K562 (cell line): ENCODE data around the gene DYNLT2B. TPM values are rescaled to one million over a fixed set of nuclear protein-coding genes. Genes with fewer than 3 reads are reported as not detected.
A peak's percentile ranks its signal among the peaks of the same experiment; 100 is the strongest.

Source experiments
- CAMTA2 ChIP-seq: fragments of 250-450 bp; sonication (Bioruptor Pico); conservative IDR thresholded peaks from 2 replicates; pipeline ENCODE4 v1.5.1; 2022
- CBFA2T2 ChIP-seq: fragments of 450-650 bp; conservative IDR thresholded peaks from 2 replicates; pipeline ENCODE4 v1.6.1; 2017; ENCODE audit warnings: mild to moderate bottlenecking
- CBX3 ChIP-seq, 2 experiments: IDR thresholded peaks; 1 replicate in 1 of 2; 2 replicates in 1 of 2; pipeline ENCODE4 v1.6.1; 2012; ENCODE audit warnings: inconsistent platforms in 2 of 2, low read length in 2 of 2, borderline replicate concordance in 1 of 2, control low read depth in 1 of 2
- ELF4 ChIP-seq: fragments of 450-650 bp; formaldehyde crosslinking; IDR thresholded peaks from 2 replicates; pipeline ENCODE4 v1.4.0; 2022; ENCODE audit warnings: missing genetic modification characterization
- ETV5 ChIP-seq: sonication (generic); formaldehyde crosslinking; IDR thresholded peaks from 2 replicates; pipeline ENCODE4 v1.4.0; 2020; ENCODE audit warnings: low read depth, mild to moderate bottlenecking, missing genetic modification reagents
- FIP1L1 ChIP-seq: fragments of 200-400 bp; formaldehyde crosslinking; IDR thresholded peaks from 2 replicates; pipeline ENCODE4 v1.6.1; 2018; ENCODE audit warnings: mild to moderate bottlenecking, low read depth, low read length; ENCODE audit not compliant: poor library complexity, severe bottlenecking
- FOS ChIP-seq: IDR thresholded peaks from 3 replicates; pipeline ENCODE4 v1.6.1; 2011; ENCODE audit not compliant: insufficient read length; ENCODE audit errors: extremely low read depth
- GABPA ChIP-seq: fragments of 200-800 bp; sonication (Bioruptor generic); conservative IDR thresholded peaks from 2 replicates; pipeline ENCODE4 v1.6.1; 2016; ENCODE audit warnings: low read depth, missing genetic modification characterization, missing compliant biosample characterization
- GABPB2 ChIP-seq: fragments of 250-450 bp; sonication (Bioruptor Pico); conservative IDR thresholded peaks from 2 replicates; pipeline ENCODE4 v1.5.1; 2021; ENCODE audit warnings: mild to moderate bottlenecking
- GATAD2A ChIP-seq: fragments of 450-650 bp; IDR thresholded peaks from 2 replicates; pipeline ENCODE4 v1.6.1; 2017
- MAFF ChIP-seq: IDR thresholded peaks from 2 replicates; pipeline ENCODE4 v1.6.1; 2012; ENCODE audit warnings: low read length, improper control_type of control experiment
- NUFIP1 ChIP-seq: fragments of 450-650 bp; IDR thresholded peaks from 2 replicates; pipeline ENCODE4 v1.6.1; 2018; ENCODE audit not compliant: partially characterized antibody
- POLR2H ChIP-seq: IDR thresholded peaks from 2 replicates; pipeline ENCODE4 v1.6.1; 2016; ENCODE audit warnings: missing genetic modification characterization, low read depth, mild to moderate bottlenecking, control low read depth, missing compliant biosample characterization, moderate library complexity
- RBBP5 ChIP-seq: fragments of 200-600 bp; sonication (generic); IDR thresholded peaks from 2 replicates; pipeline ENCODE4 v1.6.1; 2012; ENCODE audit warnings: borderline replicate concordance, mild to moderate bottlenecking, low read length, control low read depth, inconsistent platforms; ENCODE audit not compliant: insufficient read depth, poor library complexity, severe bottlenecking
- RCOR1 ChIP-seq, 2 experiments: IDR thresholded peaks; 2 replicates each; pipeline ENCODE4 v1.6.1; 2012; ENCODE audit warnings: low read depth in 2 of 2, low read length in 2 of 2, borderline replicate concordance in 1 of 2, improper control_type of control experiment in 1 of 2
- RNF2 ChIP-seq: sonication (generic); IDR thresholded peaks from 2 replicates; pipeline ENCODE4 v1.6.1; 2016
- SFPQ ChIP-seq: fragments of 200-400 bp; formaldehyde crosslinking; IDR thresholded peaks from 2 replicates; pipeline ENCODE4 v1.6.1; 2017; ENCODE audit warnings: mild to moderate bottlenecking, low read depth, low read length, moderate library complexity
- YY1 ChIP-seq, 3 experiments: IDR thresholded peaks; 2 replicates each; pipeline ENCODE4 v1.6.1; 2011; ENCODE audit warnings: low read length in 2 of 3, mild to moderate bottlenecking in 2 of 3, moderate library complexity in 2 of 3, borderline replicate concordance in 1 of 3, control low read depth in 1 of 3, low read depth in 1 of 3; ENCODE audit not compliant: insufficient read depth in 3 of 3, insufficient replicate concordance in 2 of 3, control insufficient read depth in 1 of 3, insufficient read length in 1 of 3; ENCODE audit errors: extremely low read depth in 1 of 3
- ZEB2 ChIP-seq: fragments of 450-650 bp; IDR thresholded peaks from 2 replicates; pipeline ENCODE4 v1.6.1; 2016
- ZMIZ1 ChIP-seq, 2 experiments: fragments of 150-350 bp in 1 of 2; IDR thresholded peaks; 2 replicates each; pipeline ENCODE4 v1.6.1; 2012 to 2016; ENCODE audit warnings: low read depth in 2 of 2, low read length in 2 of 2, mild to moderate bottlenecking in 1 of 2, moderate library complexity in 1 of 2
- ZNF143 ChIP-seq: sonication (generic); formaldehyde crosslinking; IDR thresholded peaks from 2 replicates; pipeline ENCODE4 v1.9.0; 2022; ENCODE audit warnings: mild to moderate bottlenecking, missing genetic modification reagents
- ZNF282 ChIP-seq: sonication (generic); formaldehyde crosslinking; IDR thresholded peaks from 2 replicates; pipeline ENCODE4 v1.8.1; 2023; ENCODE audit warnings: missing genetic modification reagents
- ZNF316 ChIP-seq: fragments of 450-650 bp; IDR thresholded peaks from 2 replicates; pipeline ENCODE4 v1.6.1; 2016
- ZNF589 ChIP-seq: fragments of 200-800 bp; sonication (Bioruptor generic); IDR thresholded peaks from 2 replicates; pipeline ENCODE4 v1.6.1; 2016; ENCODE audit warnings: low read depth, missing genetic modification characterization, missing compliant biosample characterization
- polyA plus RNA-seq, 8 experiments: library from polyadenylated mRNA; depleted of rRNA in 4 of 8; stranded (reverse) in 5 of 8; unstranded in 3 of 8; fragments of >200 nt; fragmentation: Nextera tagmentation in 2 of 8; fragmentation: Illumina TruSeq in 1 of 8; extraction: Ambion mirVana in 2 of 8; extraction: Trizol in 1 of 8; gene quantifications; 2 replicates each; pipeline versions ENCODE4 v1.2.1 to v1.2.3, GENCODE V29; 2011 to 2014; ENCODE audit warnings: inconsistent platforms in 1 of 8, missing spikeins in 1 of 8
- total RNA-seq, 7 experiments: library from RNA; depleted of rRNA in 6 of 7; stranded (reverse); fragments of >200 nt in 6 of 7; fragmentation: Illumina TruSeq in 2 of 7; extraction: Trizol in 2 of 7; gene quantifications; 2 replicates each; pipeline versions ENCODE4 v1.2.1 to v1.2.3, GENCODE V29; 2011 to 2021; ENCODE audit warnings: low replicate concordance in 1 of 7

Gene DYNLT2B
- total and polyA plus RNA-seq, 9 of the 15 experiments (the other 6 are each of a cell fraction or from before 2014, with no cell fraction given), result 6.5 to 19.9 (median 8.7) TPM

- TF ChIP-seq RCOR1 (IDR thresholded peaks at IDR 0.05; ENCODE audit: borderline replicate concordance in 1 of 2, low read depth in 2 of 2, low read length in 2 of 2), result peak; percentile 19 to 50; a peak in 3 of 4 replicates
- TF ChIP-seq CBX3 (IDR thresholded peaks at IDR 0.05; ENCODE audit: borderline replicate concordance in 1 of 2, low read length in 2 of 2), result peak in 1 of 2 experiments; percentile 36; a peak in 1 of 3 replicates
- no peak for TF ChIP-seq ZNF589 (CRISPR knock-in tag)
- peak in 1 of 2 experiments; percentile 68; a peak in 1 of 4 replicates for TF ChIP-seq ZMIZ1 (IDR thresholded peaks at IDR 0.05; ENCODE audit: low read depth in 2 of 2, low read length in 2 of 2)
- TF ChIP-seq CBFA2T2, result no peak
- peak; percentile 89 for TF ChIP-seq ETV5
- peak; percentile 96 for TF ChIP-seq ZEB2
- TF ChIP-seq YY1 (IDR thresholded peaks at IDR 0.05; ENCODE audit: borderline replicate concordance in 1 of 3, control insufficient read depth in 1 of 3, extremely low read depth in 1 of 3, insufficient read depth in 3 of 3, insufficient read length in 1 of 3, insufficient replicate concordance in 2 of 3, low read depth in 1 of 3, low read length in 2 of 3), result peak in 2 of 3 experiments; percentile 49 to 75
- TF ChIP-seq NUFIP1, result no peak
- TF ChIP-seq GATAD2A, result 0 out of 2 replicates have a peak, but pooled peaks have one; percentile 42
- peak; percentile 99 for TF ChIP-seq GABPA
- peak; percentile 55; the same call in 1 of the 2 replicates for TF ChIP-seq ZNF143 (CRISPR knock-in tag)
- TF ChIP-seq MAFF, result peak; percentile 70
- peak; percentile 78 for TF ChIP-seq POLR2H
- TF ChIP-seq RBBP5, result peak; percentile 80
- TF ChIP-seq ZNF282, result no peak
- no peak for TF ChIP-seq GABPB2 (CRISPR knock-in tag)
- no peak for TF ChIP-seq FOS
- no peak for TF ChIP-seq CAMTA2 (CRISPR knock-in tag)
- TF ChIP-seq ZNF316, result peak; percentile 89
- peak; percentile 19 for TF ChIP-seq FIP1L1
- TF ChIP-seq RNF2, result peak; percentile 74
- TF ChIP-seq SFPQ, result no peak
- peak; percentile 54; the same call in 1 of the 2 replicates for TF ChIP-seq ELF4 (CRISPR knock-in tag)
Measured at GRCh38 chr3:196287440-196288140, 30.4 kb downstream of the DYNLT2B start, which contains the start of gene PCYT1A (continued).
